Frontal cortex (tissue), 4 donors: ENCODE results near the gene TMEM178B. TPM values are rescaled to one million over a fixed set of nuclear protein-coding genes. Genes with fewer than 3 reads are reported as not detected.

Source experiments
- DNase-seq, 2 donors: peaks; one replicate each; pipeline ENCODE4 v3.0.0; 2012; ENCODE audit warnings: low spot score in 2 of 2
- FAIRE-seq: peaks from 2 replicates; lab custom pipeline; 2012; peaks lifted over from hg19 to GRCh38; lab: Jason Lieb, UNC
- total RNA-seq: library from RNA; depleted of rRNA; stranded (reverse); fragments of >200 nt; gene quantifications from one replicate; pipeline ENCODE4 v1.2.3, GENCODE V29; 2014
- donor health status: control.
- donor health status: control.
- donor health status: control.

Gene TMEM178B
- total RNA-seq, 1 donor from 2014 or later: 53.0 TPM

DNA sequence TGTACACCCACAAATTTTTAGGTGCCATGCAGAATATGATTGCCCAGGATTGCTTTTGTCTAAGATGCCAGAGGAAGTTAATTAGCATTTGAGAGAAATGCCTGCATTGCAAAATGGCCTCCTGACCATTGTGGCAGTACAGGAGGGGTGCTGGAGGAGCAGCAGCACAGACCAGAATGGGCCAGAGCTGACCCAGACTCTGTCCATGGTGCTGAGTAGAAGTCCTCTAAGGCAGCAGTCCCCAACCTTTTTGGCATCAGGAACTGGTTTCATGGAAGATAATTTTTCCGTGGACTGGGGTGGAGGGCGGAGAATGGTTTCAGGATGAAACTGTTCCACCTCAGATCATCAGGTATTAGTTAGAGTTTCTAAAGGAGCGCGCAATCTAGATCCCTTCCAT is 259.6 kb downstream of the TMEM178B start:
- DNase-seq: no peak
- FAIRE-seq: no peak

DNA sequence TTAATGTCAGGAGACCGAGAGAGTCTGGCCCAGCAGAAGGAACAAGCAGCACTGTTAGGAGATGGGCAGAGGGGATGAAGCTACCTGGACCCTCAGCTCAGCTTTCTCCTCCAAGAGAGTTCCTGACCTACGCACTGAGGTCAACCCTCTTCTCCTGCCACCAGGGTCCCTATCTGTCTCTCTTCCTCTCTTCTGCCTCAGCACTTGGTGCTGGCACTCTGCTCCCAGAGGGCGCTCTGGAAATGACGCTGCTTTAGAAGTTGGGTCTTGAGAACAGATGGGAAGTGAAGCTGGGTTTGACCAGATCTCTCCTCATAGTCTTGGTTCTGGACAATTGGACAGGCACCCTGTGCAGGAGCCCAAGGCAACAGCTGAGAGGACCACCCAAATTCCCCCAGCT is 261.3 kb downstream of the TMEM178B start:
- FAIRE-seq: no peak
- no peak for DNase-seq

DNA sequence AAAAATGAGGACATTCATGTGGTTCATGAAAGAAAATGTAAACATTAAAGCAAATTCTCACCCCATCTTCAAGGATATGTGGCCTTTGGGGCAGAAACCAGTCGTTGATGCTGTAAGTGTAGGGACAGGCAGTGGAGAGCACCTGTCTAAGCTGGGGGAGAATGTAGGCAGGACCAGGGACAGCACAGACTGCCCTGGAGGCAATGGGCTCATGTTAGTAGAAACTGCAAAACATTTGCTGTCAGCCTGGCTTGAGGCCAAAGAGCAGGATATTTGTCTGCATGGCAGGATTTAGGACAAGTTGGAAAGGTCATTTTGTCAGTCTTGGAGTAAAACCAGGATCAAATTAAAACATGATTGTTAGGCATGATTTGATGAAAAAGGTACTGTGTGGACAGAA is 265.7 kb downstream of the TMEM178B start:
- FAIRE-seq (no peak), DNase-seq (no peak)

DNA sequence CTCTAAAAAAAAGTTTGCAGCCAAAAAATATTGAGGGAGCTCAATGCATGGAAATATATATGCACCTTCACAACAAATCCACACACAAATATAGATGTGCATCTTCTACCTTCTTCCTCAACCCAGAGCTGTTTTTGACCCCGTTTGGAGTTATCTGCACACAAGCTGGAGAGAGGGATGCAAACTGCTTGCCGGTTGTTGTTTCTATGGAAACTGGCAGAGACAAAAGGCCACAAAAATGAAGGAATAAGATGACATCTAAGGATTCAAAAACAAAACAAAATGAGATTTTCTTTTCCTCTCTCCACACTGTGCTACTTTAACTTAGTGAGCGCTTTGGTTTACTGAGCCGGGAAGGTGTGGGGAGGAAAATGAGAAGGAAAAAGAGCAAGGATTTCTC is 267.1 kb downstream of the TMEM178B start:
- no peak for FAIRE-seq
- no peak for DNase-seq

DNA sequence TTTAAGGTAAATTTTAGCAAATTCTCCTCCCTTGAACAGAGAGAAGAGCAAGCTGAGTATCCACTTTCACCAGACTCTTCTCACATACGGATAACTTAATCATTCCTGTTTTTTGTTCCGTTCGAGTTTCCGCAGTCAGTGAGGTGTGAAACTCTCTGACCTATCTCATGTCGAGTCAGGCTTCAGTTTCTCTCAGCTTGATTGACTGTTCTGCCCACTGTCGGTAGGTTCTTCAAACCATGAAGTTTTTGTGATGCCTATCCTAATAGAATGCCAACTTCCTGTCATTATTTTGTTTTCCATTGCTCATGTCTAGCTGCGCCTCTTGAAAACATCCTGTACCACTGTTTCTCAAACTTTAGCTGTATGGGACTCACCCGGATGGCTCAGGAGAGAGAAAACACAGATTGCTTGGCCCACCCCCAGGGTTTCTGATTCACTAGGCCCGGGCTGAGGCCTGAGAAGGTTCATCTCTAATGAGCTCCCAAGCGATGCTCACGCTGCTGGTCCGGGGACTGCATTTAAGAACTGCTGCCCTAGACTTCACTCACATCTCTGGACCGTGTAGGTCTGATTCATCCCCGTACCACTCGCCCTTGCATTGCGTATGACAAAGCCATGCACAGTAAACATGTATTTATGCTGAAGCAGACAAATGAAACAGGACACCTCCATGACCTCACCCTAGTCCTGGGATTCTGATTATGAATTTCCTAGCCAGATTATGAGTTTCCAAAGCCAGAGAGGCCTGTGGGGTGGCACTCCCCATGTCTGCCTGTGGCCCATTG is 269.0 kb downstream of the TMEM178B start:
- no peak for DNase-seq

DNA sequence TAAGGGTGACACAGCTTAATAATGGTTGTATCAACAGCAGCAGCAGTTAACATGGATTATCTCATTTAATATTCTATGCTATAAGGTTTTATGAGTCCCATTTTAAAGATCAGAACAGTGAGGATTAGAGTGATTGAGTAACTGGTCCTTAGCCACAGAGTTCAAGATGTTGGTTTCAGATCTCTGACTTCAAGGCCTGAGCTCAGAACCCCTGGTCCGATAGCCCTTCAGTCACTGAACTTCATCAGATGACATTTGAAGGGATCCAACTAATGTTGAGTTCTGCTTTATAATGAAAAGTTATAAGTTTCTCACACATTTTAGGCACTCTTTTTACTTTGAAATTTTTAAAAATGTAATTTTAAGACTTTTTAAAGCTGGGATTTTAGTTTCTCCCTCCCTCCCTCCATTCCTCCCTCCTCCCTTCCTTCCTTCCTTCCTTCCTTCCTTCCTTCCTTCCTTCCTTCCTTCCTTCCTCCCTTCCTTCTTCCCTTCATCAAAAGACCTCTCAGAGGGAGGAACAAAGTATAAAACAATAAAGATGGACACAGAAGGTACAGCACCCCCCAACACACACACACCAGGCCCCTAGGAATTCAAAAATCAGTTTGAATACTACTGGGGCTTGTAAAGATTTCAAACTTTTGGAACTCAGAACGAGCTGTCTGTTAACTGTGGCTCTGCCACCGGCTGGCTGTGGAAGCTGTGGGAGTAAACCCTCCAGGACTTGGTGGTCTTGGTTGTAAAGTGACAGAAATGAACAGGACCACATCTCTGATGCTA is 270.5 kb downstream of the TMEM178B start:
- FAIRE-seq (no peak), DNase-seq (no peak)

More for the DNA sequence above, 269.0 kb downstream of the TMEM178B start:
- no peak for FAIRE-seq

DNA sequence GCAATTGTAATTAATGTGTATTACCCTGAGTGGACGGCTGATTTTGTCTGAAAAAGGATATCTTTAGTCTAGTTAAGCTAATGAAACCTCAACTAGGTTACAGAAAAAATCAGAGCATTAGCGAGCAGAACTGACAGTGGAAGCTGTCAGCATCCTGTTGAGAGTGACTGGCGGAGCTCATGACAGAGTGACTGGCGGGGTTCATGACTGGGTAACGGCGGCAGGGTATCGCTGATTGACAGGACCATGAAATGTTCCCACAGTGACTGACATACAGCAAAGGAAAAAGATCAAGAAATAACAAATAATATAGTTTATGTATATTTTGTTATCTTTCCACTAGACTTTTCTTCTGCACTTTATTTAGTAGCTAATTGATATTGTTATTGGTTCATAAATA is 274.9 kb downstream of the TMEM178B start:
- no peak for DNase-seq
- FAIRE-seq: no peak

DNA sequence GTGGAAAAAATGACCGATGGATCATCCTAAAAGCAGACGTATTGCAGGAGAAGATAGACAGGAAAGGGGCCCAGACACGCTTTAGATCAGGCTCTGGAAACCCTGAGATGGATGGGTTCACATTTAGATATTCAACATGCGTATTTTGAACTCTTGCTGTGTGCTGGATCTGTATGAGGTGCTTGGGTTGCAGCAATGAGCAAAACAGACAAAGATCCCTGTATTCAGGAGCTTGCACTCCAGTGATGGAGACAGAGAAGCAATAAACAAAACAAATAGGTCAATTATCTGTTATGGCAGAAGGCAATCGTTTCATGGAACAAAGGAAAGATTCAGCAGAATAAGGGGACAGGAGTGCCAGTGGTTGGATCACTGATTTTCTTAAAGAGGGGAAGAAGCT is 275.5 kb downstream of the TMEM178B start:
- FAIRE-seq: no peak
- DNase-seq: no peak

DNA sequence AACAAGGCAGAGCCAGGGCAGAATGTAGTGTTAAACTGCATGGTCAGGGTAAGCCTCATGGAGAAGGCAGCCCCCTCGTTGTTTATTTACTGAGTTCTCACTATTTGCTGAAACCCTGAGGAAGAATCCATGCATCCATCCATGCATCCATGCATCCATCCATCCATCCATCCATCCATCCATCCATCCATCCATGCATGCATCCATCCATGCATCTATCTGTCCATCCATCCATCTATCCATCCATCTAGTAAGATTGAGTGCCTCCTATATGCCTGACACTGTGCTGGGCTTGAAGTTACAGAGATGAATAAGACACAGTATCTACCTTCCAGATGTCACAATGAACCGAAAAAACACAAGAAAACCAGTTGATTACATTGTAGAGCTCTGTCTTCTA is 275.9 kb downstream of the TMEM178B start:
- FAIRE-seq: no peak

DNA sequence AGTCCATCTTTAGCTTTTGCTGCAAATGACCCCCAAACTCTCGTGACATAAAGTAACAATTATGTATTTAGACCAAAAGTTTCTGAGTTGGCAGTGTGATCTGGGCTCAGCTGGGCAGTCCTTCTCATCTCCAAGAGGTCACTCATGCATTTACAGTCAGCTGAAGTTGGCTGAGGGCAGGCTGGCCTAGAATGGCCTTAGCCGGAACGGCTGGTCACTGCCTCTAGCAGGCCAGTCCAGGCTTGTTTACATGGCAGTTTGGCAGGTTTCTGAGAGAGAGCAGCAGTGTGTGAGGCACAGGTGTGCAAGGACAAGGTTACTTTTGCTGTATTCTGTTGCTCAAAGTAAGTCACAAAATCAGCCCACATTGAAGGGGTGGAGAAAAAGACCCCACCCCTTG is 277.3 kb downstream of the TMEM178B start:
- FAIRE-seq (no peak), DNase-seq (no peak)

More for the DNA sequence above, 275.9 kb downstream of the TMEM178B start:
- DNase-seq: no peak

DNA sequence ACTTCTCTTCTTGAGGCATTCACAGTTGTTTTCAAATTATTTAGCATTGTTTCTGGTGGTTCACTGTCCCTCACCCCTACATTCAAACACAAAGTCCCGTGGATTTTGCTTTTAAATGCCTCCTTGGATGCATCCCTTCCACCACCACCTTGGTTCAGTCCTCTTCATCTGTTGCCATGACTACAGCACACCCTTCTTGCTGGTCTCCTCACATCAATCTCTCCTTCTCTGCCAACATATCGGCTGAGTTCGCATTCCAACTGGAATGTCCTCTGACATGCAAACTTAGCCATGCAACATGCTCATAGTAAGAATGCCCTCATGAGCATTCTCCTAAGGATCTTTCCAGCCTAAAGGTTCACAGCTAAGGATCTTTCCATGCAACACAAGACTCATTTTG is 279.1 kb downstream of the TMEM178B start:
- DNase-seq (no peak), FAIRE-seq (no peak)

DNA sequence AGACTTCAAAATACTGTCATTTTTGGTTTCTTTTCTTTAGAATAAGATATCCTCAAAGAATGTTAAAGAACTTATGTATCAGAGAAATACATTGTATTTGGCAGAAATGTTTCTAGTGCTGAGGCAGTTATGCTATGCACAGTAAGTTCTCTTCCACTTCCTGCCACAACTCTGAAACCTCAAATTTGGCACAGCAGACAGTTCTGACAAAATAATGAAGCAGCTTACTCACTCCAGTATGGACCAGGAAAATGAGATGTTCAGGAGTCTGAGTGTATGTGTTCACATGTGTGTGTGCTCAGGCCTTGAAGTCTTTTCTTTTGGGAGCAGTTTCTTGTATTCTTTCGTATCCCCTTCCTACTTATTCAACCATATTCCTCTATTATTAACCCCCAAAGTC is 280.4 kb downstream of the TMEM178B start:
- FAIRE-seq (no peak), DNase-seq (no peak)

DNA sequence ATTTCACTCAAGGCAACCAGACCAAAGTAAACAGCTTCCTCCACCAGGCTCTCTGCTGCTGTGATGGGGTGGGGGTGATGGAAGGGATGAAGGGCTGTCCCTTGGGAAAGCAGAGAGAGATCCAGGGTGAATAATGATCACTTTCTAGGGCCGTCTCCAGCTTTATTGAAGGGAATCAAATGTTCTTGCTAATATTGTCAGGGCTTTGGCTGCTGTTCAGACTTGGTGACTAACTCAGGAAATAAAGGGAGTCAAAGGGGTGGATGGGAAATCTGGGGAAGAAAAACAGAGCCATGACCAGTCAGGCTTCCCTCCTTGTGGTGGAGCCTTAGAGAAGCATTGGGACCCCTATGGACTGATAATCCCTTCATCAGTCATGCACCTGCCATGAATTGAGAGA is 281.2 kb downstream of the TMEM178B start:
- peak in 1 of 2 donors; percentile 28 for DNase-seq

DNA sequence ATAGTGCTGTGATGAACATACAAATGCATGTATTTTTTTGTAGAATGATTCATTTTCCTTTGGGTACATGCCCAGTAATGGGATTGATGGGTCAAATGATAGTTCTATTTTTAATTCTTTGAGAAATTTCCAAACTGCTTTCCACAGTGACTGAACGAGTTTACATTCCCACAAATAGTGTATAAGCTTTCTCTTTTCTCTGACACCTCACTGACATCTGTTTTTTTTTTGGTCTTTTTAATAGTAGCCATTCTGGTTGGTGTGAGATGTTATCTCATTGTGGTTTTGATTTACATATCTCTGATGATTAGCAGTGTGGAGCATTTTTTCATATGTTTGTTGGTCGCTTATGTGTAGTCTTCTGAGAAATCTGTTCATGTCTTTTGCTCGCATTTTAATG is 282.3 kb downstream of the TMEM178B start:
- DNase-seq (no peak), FAIRE-seq (no peak)

More for the DNA sequence above, 281.2 kb downstream of the TMEM178B start:
- FAIRE-seq: no peak

DNA sequence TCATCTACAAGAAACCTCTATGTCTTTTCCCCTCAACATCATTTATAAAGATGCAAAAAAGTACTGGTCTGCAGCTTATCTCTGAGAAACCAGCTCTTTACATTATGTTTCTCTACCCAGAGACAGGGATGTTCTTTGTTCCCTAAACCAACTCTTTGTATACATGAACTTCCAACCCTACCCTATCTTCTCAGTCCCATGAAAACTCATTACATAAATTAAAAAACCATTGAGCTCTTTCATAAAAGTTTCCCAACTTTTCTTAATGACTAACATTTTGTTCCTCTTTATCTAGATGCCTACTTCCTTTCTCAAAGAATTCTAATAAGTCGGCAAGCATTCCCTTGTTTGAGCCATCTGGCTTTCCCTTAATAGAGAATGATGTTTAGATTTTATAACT is 284.5 kb downstream of the TMEM178B start:
- DNase-seq (no peak), FAIRE-seq (no peak)

DNA sequence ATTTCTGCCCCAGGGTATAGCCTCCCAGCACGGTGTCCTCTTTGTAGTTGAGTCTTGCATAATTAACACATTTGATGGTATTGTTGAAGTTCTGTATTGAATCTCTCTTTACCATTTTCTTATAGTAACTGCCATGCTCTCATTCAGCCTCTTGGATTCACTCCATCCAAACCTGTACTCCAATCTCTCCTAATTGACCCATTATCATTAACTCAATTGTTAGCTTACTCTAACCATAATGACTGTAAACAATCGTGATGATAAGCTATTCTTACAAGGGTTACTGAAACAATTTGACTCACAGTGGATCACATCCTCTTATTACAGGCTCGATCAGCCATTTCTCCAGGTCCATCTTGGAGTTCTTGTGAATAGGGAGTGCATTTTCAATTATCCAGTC is 285.4 kb downstream of the TMEM178B start:
- FAIRE-seq (no peak), DNase-seq (no peak)

DNA sequence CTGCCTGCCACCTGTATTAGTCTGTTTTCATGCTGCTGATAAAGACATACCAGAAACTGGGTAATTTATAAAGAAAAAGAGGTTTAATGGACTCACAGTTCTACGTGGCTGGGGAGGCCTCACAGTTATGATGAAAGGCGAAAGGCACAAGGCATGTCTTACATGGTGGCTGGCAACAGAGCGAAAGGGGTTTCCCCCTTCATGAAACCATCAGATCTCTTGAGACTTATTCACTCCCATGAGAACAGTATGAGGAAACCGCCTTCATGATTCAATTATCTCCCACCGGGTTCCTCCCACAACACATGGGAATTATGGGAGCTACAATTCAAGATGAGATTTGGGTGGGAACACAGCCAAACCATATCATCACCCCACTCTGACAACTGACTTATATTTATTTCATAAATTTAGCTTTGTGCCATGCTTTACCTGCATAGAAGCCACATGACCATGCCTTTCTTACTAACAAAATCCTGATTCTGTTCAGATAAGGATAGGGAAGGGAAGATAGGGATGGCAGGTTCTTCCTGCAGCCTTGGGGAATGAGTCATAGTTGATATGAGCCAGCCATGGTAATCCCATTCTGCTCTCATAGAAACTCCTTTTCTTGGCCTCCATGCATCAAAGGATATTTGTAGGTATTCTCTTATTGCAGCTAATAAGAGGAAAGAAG is 286.0 kb downstream of the TMEM178B start:
- no peak for FAIRE-seq
- no peak for DNase-seq

DNA sequence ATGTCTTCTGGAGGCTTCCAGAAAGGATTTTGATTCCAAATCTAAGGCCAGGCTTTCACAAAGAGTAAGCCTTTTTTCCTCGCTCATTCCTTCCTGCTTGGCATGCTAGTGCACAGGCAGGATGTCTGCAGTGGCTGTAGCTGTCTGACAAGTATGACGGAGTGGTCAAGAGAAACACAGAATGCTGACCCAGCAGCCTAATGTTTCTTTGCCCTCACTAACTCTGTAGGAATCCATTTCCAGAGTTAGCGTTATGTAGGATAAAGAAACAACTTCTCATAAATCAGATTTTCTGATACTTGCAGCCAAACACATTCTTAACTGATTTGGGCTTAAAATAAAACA is 286.5 kb downstream of the TMEM178B start:
- no peak for DNase-seq
- no peak for FAIRE-seq

DNA sequence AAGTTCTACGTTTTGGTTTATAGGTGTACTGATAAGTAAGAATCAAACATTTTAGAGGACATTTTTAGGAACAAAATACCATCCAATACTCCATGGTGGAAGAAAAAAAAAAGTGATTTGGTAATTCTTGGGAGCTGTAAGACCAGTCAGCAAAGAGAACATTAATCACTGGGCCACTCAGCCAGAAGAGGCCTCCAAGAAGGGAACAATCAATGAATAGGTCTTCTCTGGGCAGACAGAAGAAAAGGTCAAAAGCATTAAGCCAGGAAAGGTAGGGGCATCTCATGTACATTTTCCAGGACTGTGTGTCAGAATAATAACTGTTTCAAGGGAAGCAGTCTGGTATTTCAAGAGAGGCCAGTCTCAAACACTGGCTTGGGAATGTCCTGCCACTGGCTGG is 286.9 kb downstream of the TMEM178B start:
- FAIRE-seq (no peak), DNase-seq (no peak)

DNA sequence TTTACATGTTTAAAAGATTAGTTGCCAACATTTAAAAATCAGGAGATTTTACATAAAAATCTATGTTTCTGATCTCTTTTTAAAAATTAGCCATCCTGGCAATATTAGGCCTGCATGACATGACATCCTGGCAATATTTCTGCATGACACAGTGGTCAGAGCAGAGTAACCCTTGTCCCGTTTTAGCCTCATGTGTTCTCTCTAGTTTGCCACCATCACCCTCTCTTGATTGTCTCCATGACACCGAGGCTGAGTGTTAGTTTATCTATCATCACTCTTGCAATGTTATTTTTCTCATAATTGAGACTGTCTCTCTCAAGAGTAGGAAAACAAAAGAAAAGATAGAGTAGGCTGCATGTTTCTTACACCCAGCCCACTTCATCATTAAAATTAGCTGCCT is 287.6 kb downstream of the TMEM178B start:
- DNase-seq: no peak

DNA sequence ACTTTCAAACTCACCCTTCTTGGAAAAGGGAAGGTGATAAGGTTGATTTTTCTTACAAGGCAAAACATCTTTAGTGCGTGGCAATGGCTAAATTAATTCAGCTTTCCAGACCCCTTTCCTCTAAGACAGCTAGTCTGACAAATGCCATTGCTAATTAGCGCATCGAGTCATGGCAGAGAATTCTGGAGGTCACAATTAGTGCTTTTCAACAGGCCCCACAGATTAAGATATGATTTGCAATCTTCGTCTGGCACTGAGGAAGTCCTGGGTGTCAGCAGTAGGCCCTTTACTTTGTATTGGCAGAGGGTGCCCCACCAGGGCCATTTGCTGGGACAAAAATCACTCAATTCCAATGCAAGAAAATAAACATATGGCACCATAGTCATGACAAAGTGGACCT is 288.1 kb downstream of the TMEM178B start:
- no peak for FAIRE-seq

More for the DNA sequence above, 287.6 kb downstream of the TMEM178B start:
- FAIRE-seq: no peak

More for the DNA sequence above, 288.1 kb downstream of the TMEM178B start:
- no peak for DNase-seq
